ENCODE data around the gene FANCI.
A peak's percentile ranks its signal among the peaks of the same experiment; 100 is the strongest.

Gene FANCI

DNA sequence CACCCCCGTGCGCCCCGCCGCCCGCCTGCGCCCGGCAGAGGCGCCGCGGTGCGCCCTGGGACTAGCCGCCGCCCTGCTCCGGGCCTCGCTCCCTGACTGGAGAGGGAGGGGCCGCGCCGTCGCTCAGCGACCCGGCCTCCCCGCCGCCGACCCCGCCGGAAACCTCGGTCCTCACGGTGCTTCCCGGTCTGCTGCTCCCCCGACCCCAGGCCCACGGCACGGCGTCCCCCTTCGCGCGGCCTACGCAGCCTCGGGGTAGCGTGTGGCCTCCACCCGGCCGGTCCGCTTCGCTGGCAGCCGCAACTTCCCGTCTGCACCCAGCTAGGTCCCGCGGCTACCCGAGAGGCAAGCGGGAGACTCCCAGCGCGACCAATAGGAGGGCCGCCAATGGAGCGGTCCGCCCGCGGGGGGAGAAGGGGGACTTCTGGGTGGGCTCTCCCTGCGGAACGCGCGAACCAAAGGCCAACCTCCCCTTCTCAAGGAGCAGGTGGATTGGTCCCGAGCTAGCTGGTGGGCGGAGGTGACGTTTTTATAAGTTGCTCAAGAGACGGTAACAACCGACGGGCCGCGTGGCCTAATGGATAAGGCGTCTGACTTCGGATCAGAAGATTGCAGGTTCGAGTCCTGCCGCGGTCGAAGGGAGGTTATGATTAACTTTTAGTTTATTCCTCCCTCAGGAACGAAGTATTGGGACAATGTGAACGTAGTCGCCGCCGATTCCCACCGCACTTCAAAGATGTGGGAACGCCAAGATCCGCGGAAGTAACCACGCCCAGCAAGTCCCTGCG is 90.9 kb downstream of the FANCI start, which contains the start of gene POLG:
TSS of gene POLG (minus strand) at position 315 of the 788 bp plus-strand sequence. CDS start 1,070 bp downstream, outside the sequence.
- DNase-seq: peak; percentile 98 to 100

DNA sequence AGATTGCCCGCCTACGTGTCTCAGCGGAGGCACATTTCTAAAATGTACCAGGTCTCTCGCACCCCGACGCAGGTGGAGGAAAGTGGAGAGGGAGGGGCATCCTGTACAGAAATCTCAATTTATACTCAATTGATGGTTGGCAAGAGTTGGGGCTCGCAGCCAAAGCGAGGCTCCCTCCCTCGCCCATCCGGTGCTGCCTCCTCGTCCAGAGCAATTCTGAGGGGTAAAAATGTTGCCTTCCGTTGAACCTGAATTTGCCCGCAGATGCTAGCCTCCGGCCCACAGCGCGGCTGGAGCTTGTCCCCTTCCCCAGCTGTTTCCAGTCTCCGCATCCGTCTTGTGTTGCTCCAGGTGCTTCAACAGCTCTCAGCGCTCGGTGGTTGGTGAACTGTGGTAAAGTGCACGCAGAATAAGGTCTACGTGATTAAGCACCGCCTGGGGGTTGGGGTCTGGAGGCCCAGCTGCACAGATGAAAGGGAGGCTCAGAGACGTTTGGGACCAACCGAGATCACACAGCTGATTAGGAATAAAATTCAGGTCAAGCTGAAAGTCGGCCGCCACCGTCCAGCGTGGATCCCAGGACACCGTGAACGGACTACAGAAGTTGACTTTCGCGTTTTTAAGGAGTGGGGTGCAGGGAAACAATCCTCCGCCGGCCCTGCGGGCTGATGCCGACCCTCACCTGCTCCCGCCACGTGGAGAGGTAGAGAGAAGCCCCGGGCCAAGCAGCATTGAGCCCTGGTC is 91.7 kb downstream of the FANCI start:
- no peak for DNase-seq

DNA sequence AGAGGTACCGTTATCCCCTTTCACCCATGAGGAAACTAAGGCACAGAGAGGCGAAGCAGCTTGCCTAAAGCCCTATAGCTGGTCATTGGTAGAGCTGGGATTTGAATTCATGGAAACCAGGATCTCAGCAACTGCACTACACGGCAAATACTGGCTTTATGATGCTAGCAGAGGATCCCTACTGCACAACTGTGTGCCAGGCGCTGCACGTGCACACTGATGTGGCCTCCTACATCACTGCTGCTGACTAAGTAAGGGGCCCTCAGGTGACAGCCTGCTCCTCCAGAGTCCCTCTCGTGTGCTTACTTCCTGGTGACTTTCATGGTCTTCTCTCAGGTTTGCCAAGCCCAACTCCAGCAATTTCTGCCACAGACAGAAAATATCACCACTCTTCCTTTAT is 94.3 kb downstream of the FANCI start:
- DNase-seq: no peak

DNA sequence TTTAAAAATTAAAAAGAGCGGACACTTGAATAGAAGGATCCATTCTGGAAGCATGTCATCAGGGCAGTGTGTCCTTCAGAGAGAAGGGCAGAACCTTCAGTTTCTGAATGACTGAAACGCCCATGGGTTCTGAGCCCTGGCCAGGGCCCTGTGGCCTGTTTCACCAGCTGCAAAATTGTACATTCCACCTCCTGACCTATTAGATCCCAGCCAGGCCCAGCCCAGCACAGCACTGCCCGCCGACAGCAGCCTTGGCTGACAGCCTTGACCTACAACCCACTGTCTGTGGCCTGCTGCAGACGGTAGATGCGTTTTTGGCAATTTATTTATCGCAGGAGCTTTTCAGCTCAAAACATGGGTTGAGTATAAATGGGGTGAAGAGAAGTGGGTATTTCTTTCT is 96.8 kb downstream of the FANCI start:
- no peak for DNase-seq

DNA sequence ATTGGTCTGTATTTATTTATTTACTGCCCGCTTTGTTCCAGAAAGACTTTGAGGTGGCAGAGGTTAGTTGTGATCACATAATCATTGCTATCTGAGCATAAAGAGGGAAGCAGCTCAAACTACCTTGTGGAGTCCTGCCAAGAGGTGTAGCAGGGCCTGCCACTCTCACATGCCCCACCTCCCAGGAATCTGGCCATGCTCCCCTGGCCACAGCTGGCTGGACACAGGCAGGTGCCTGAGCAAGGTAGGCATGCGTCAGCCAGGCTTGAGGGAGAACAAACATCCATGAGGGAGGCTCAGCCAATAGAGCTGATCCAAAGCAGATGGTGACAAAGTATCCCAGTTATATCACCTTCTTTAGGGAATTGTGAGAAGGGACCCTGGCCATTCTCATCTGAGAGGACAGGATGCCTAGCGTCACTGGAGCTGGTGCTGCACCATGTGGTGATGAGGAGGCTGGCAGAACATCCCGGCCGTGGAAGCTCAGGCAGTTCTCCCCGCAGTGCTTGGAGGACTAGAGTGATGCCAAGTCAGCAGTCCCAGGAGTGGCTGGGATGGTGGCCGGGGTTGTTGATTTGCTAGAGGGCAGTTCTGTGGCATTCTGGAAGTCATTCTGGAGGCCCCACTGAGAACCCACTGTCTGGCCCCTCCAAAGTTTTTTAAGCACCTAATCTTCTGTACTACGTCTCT is 97.7 kb downstream of the FANCI start:
- no peak for DNase-seq

DNA sequence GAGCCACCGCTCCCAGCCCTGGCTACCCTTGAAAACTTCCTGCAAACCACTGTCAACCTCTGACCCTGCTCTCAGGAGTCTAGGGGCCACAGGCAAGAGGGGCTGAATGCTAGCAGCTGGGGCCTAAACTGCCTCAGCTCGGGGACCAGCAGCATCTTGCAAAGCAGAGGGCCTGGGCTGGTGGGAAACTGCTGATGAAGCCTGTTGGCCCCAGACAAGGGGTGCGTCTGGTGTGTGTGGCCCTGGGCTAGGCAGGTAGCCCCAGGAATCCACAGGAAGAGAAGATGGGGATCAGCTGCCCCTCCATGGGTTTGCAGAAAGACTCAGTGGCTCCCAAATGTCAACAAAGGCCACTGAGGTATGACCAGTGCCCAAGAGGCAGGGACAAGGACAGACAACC is 99.1 kb downstream of the FANCI start:
- no peak for DNase-seq

DNA sequence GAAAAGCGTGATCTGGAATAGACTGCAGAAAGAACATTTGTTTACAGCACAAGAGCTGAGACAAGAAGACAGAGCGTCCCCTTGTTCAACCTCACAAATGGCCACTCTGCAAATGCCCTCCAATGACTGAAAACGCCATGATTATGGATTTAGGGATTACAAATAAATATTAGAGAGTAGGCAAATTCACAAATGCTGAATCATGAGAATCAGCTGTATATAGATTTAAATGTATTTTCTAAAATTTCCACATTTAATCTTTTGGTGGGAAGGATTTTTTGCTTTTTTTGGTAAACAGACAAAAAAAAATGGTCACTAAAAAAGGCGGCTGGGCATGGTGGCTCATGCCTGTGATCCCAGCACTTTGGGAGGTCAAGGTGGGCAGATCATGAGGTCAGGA is 101.5 kb downstream of the FANCI start:
- no peak for DNase-seq

DNA sequence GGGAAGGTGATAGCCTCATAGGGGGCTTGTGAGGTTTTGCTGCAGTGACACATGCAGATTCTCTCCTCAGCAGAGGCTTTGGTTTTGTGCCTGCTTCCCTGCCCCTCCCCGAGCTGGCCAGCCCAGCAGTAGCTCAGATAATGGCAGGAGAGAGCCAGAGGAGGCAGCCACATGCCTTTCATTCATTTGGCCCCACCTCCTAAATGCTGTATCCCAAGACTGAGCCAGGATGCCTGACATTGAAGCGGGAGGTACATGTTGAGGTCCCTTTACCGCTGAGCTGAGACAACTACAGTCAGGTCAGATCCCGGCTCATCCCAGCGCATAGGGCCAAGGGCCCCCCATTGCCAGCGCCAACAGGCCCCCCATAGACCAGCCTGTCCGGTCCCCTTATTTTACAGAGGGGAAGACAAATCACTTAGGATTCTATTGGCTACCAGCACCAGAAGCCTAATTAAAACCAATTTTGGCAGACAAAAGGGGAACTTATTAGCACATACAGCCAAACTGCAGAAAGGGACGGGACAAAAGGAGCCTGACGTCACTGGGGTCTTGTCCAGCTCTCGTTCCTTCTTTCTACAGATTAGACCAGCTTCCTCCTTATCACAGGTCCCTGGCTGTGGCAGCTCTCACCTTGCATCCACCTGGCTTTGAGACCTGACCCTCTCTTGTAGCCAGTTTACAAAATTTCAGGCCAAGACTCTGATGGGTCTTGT is 102.9 kb downstream of the FANCI start:
- peak in 1 of 2 donors; percentile 11 for DNase-seq

DNA sequence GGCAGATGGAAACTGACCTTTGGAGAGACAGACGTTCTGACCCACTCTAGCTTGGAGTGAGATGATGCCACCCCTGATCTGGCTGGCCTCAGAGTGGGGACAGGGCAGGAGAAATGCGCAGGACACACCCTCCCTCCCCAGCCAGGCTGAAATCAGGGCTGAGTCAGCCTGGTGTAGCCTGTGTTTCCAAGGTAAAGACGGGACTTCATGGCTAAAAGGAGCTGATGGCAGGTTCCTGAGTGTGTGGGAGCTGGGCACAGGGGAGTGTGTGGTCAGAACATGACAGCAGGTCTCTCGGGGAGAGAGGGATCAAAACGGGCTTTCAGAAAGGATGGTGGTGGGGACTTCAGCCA is 105.4 kb downstream of the FANCI start:
- DNase-seq: no peak

DNA sequence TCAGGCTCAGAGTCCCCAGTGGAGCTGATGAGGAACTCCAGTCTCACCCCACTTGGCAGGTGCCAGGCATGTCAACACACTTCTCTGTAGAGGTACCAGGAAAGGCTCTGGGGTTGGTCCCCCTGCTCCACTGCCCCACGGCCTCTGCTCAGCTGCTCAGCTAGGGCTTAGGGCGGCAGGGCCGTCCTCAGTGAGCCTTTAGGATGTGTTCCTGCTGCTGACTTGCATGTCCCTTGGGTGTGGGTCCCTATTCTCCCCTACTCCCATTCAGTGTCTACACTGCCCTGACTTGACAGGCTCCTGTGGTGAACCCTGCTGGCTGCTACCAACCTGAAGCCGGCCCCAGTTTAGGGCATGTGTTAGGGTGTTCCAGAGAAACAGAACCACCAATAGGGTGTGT is 108.7 kb downstream of the FANCI start:
- DNase-seq: no peak

DNA sequence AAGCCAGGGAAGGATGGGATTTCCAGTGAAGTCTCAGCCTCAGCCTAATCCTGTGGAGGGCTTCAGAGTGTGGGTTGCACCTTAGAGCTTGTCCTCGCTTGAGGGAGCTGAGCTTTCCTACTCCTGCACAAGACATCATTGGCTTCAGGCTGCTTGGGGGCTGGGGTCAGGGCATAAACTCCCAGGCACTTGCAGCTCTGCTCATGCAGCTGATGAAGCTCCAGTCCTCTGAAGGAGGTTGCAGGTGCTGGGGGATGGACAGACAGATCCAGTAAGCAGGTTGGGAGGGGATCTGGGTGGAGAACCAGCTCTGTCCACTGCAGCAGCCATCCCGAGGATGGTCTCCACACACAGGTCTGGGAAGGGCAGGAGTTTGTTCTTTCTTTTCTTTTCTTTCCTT is 110.2 kb downstream of the FANCI start:
- no peak for DNase-seq

DNA sequence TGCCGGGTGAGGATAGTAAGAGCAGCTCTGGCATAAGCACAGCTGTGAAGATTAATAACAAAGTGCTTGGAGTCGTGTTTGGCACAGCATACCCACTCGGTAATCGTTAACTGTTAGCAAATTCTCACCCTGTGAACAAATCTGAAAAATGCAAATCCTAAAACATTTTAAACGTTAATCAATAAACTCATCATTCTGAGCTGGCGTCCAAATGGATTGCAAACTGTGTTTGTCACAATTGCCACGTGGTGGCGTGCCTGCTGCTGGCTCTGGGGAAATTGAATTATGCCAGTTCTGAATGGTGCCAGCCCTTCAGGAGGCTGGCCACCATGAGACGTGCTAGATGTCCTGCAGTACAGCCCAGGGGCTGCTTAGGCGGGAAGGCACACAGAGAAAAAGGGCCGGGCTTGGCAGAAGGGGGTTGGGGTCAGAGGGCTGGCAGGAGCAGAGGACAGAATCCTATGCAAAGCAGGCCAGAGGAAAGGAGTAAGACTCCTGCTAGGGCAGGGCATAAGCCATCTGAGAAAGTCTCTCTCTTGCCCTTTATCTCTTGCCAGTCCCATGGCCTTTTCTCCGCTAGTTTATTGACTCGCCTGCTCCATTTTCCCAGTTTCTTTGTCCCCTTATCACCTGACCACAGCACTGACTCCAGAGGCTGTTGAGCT is 113.0 kb downstream of the FANCI start:
- peak; percentile 15 to 38 for DNase-seq

DNA sequence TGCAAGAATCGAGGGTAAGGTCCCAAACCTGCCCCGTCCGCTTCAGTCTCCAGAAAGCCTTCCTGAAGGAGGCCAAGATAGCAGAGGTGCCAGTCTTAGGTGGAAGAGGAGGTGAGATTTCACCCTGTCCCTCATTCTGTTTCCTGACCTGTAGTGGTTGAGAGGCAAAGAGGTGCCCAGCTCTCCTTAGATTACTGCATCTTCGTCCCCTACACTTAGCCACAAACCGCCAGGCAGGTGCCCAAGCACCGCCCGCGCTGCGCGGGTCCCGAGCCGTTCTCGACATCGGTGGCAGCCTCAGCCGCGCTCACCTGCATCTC is 114.6 kb downstream of the FANCI start:
- DNase-seq: no peak

DNA sequence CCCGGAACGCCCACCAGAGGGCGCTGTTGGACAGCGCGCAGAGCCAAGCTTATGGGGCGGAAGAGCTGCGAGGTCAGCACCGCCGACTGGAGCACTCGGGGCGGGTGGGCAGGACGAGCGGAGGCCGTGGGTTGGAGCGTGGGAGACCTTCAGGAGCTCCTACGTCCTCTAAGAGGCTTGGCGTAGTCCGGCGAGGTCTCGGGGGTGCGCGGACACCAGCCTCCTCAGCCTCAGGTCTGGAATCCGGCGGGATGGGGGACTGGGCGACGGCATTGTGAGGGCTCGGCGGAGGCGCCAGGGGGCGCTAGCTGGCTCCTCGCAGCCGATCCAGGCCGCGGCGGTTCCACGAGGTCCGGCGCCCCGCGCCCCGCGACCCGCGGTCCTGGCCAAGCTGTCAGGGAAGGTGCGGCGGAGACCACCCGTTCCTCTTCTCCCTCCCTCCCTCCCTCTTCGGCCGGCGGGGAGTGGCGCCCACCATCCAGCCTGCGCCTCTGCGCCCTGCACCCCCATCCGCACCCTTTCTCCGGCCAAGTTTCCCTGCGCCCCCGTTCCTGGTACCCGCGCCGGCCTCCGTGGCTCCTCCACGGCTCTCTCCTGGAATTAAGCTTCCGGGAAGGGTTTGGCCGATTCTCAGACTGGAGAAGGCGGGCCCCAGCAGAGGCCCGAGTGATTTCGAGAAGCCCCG is 115.1 kb downstream of the FANCI start:
- DNase-seq: peak; percentile 56 to 90

DNA sequence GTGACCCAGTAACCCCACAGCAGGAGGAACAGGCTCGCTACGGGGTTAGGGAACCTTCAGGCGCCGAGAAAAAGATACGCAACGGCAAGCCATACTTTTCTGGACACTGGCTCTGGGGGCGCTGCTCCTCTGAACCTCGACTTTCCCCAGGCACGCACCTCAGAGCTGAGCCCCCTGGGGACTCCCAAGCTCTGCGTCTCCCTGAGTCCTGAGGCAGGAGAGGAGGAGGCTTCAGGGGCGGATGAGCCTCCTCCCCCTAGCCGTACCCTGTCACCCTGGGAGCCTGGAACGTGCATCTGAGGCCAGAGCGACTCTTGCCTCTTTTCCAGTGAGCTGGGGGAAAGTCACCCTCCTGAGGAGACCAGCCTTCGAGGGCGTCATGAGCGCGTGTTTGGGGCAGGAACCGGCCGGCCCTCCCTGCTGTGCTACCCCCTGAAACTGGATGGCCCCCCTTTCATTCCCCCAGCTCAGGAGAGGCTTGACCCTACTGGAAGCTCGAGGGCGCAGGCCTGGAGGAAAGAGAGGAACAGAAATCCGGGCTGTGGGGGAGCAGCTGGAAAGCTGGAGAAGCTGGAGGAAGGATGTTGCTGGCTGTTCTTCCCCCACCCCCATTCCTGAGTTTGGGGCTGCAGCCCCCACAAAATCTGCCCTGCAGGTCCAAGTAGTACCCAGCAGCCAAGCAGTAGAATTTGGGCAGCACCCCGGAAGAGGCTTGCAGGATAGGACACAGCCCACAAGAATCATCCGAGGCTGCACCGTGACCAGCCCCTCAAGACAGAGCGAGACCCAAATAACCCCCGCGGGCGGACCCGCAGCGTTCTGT is 115.9 kb downstream of the FANCI start:
- no peak for DNase-seq

DNA sequence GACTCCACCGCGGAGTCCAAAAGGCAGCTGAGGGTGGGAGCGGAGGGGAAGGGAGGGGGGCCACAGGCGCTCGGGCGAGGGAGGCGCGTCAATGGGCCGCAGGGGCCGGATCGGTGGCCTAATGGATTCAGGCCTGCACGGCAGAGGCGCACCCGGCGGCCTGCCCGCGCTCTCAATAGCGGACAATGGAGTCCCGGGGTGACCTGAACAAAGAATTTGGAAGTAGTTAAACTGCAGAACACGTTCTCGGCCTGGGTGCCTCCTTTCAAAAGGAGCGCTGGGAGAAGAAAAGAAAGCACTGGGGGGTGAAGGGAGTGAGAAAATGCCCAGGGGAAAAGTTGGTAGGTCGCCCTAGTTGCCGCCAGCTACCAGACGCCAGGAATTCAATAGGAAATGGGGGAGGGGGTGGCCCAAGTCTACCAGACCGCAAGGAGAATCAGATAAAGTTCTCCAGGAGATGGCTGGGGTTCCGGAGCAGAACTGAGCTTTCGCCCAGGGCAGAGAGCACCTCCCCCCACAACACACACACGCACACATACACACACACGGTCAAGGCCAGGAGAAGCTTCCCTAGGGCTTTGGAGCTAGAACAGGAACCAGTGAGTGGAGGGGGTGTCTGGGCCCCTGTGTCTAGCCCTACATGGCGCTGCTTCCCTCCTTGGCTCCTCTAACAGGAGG is 116.7 kb downstream of the FANCI start:
- DNase-seq: no peak

DNA sequence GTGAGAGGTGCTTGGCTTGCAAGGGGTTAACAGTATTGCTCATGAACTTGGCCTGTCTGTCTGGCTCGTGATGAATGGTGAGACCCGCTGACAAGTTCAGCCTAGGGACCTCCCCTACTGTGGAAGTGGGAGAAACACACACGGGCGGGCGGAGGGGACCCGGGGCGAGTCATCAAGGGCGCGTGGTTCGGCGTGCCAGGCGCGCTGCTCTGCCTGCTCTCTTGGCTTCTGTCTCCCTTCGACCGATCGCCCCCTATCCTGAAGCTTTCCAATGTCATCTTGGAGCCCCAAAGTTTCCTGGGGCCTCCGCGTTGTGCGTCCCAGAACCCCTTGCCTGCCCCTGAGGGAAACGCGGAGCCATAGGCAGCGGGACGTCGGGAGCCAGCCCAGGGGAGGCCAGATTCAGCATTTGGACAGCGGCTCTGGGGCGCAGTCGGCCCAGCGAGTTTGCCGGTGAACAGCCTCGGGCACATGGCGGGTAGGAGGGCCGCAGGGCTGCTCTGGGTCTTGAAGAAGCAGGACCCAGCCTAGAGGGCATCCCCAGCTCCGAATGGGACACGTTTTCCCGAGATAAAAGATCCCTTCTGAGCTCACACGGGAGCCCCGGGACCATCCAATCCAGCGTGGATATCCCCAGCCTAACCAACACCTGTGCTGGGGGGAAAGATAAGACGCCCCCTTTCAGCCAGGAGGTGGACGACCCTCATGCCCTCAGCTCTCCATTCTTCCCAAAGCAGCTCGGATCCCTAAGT is 117.8 kb downstream of the FANCI start:
- DNase-seq: peak; percentile 37 to 69

DNA sequence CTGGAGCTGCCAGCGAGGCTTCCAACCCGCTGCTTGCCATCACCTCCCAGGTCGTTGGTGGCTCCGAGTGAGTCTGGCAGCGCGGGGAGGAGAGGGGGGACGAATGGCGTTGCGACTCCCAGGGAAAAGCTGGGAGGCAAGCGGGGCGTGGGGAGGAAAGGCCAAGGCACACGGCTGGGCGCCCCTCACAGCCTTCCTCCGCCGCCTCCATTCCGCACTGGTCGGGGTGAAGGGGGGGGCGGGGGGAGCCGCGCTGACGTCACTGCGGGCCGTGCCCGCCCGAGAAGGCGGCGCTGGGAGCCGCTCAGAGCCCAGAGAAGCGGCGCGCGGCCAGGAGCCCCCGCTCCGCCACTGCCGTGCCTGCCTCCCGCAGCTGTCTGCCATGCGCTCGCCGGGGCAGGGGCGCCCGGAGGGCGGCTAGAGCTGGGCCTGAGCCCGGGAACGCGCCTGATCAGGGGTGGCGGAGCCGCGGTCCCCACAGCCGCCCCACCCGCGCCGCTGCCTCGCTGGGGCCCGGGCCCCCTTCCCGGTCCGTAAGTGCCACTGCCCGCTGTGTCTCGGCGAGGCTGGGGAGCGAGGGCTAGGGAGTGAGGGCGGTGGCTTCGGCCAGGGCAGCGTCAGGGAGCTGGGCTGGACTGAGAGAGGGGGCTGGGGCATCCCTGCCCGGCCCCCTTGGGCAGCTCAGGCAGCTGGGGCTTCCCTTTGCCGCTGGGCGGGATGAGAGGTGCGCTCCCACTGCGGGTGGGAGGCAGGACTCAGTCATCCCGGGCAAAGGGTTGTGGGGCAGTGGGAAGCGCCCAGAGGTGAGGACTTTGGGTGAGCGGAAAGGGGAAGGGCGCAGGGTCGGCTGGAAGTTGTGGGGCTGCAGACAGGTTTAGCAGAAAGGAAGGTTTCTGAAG is 118.7 kb downstream of the FANCI start:
- no peak for DNase-seq

DNA sequence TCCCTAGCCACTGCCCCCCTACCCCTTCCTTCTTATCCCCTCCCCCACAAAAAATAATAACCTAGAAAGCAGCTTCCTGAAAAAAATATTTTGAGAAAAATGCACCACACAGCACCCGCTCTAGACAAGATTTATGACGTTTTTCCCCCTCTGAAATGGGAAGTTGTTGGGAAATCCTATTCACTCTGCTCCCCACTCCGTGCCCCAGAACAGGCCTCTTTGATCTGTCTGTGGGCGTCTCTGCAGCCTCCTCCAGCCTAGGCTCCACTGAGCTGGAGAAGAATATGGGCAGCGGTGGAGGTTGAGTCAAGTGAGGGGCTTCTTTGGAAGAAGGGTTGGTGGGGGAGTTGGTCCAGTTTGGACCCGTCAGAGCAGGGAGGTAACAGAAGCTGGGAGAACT is 119.4 kb downstream of the FANCI start:
- peak; percentile 62 to 74 for DNase-seq
